ENCODE measurements around the gene EPG5.

The EPG5 gene

DNA sequence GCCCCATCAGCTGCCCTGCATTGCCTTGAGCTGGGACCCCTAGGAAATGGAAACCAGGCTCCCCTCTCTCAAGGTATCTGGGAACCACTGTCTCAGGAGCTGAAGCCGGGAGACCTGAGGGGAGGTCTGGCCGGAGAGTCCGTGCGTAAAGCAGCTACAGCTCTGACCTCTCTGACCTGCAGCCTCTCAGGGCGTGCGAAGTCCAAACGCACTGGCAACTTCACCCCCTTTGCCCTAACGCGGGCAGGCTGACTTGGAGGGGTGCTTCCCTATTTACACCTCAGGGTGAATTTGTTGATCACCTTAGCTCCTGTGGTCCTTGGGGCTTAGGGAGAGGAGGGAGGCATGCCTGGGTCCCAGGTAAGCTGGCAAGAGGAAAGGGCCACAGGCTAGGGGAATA is 124.1 kb downstream of the EPG5 start:
- Histone ChIP-seq H3K9ac (ENCODE audit: low read length) (no peak overlapping the region), H3K27ac (ENCODE audit: low read depth, low read length) (no peak overlapping the region), H3K27me3 (ENCODE audit: control insufficient read depth in 1 of 2, insufficient read depth in 2 of 2, low read length in 2 of 2) (peaks cover 9 to 25% of the 10 kb centered on the region in 2 donors), H3K36me3 (ENCODE audit: insufficient read depth, low read length) (no peaks in the 10 kb centered on the region), H3K4me3 (ENCODE audit: low read depth in 1 of 2, low read length in 2 of 2) (no peak overlapping the region), H3K4me1 (ENCODE audit: insufficient read depth, low read length) (no peaks in the 10 kb centered on the region), H3K9me3 (ENCODE audit: low read length) (no peaks in the 10 kb centered on the region)

- Histone ChIP-seq H3K9me3 (ENCODE audit: low read length) (no peaks in the 10 kb centered on the region), H3K4me3 (ENCODE audit: low read depth in 1 of 2, low read length in 2 of 2) (no peak overlapping the region), H3K27ac (ENCODE audit: low read depth, low read length) (no peak overlapping the region), H3K4me1 (ENCODE audit: insufficient read depth, low read length) (no peaks in the 10 kb centered on the region), H3K27me3 (ENCODE audit: control insufficient read depth in 1 of 2, insufficient read depth in 2 of 2, low read length in 2 of 2) (peaks cover 11 to 37% of the 10 kb centered on the region in 2 donors), H3K36me3 (ENCODE audit: insufficient read depth, low read length) (no peaks in the 10 kb centered on the region), H3K9ac (ENCODE audit: low read length) (no peak overlapping the region)
Measured at GRCh38 chr18:45841765-45842442, 125.2 kb downstream of the EPG5 start.

DNA sequence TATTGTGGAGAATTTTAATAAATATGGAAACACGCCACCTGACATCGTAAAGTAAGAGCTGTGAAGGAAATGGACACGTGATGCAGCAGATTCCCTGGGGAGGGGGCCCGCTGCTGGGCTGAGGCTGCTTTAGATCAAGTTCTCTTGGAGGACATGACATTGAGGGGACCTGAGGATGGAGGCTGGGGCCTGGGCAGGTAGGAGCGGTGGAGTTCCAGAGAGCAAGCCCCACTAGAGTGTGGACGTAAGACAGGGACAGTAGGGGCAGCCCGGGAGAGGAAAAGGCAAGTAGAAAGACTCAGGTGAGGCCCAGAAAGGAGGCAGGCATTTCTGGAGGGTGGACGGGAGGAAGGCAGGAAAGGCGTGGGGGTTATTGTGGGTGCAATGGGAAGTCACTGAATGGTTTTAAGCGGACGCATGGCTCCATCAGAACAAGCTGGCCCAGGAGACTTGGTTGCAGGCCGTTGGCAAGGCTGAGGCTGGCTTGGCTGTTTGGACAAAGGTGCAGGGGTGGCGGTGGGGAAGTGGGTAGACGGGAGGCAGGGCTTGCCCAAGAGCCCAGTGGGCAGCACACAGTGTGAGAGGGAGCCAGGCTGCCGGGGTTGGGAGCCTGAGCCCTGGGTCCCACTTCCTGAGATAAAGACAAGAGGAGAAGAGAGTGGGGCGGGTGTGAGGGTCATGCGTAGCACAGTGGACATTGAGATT is 125.9 kb downstream of the EPG5 start:
- peaks cover 15 to 43% of the 10 kb centered on the region in 2 donors for H3K27me3 ChIP-seq (ENCODE audit: control insufficient read depth in 1 of 2, insufficient read depth in 2 of 2, low read length in 2 of 2)
- no peaks in the 10 kb centered on the region for H3K9me3 ChIP-seq (ENCODE audit: low read length)
- H3K9ac ChIP-seq (ENCODE audit: low read length): no peak overlapping the region
- no peak overlapping the region for H3K4me3 ChIP-seq (ENCODE audit: low read depth in 1 of 2, low read length in 2 of 2)
- no peak overlapping the region for H3K27ac ChIP-seq (ENCODE audit: low read depth, low read length)
- no peaks in the 10 kb centered on the region for H3K36me3 ChIP-seq (ENCODE audit: insufficient read depth, low read length)
- H3K4me1 ChIP-seq (ENCODE audit: insufficient read depth, low read length): no peaks in the 10 kb centered on the region

DNA sequence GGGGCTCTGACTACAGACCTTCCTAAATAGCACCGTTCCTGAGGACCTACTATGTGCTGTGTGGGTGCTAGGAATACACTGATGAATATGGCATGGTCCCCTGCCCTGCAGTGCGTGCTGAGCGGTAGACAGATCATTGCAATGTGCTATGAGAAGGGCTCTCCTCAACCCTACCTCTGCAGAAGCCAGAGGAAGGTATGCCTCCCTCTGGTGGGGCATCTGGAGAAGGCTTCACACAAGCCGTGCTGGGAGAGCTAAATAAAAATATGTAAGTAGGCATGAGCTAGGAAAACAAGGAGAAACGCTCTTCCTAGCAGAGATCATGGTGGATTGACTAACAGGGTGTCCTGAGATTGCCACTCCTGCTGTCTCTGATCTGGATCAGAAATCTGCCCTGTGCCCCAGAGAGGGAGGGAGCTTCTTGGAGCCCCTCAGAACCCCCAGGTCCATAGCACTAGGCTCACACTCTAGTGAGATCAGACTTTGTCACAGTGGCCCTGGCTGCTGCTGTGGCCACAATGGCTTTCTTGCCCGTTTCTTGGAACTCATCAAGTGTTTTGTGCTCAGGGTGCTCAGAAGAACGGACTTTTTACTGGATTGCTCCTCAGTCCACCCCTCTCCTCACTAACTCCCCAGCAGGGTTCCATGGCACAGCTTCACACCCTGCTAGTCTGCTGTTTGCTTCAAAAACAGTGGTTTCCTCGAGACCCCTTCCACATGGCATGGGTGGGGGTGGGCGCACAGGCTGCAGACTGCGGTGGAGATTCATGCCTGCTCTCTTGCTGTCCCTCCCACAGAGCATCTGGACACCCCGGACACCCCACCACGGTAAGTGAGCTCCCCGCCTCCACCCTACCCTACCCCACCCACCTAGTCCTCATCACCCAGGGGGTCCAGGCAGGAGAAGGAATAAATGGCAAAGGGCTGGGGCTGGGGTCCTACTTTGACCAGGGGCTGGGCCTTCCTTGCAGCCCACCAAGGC is 127.4 kb downstream of the EPG5 start:
- no peaks in the 10 kb centered on the region for H3K9me3 ChIP-seq (ENCODE audit: low read length)
- H3K4me3 ChIP-seq (ENCODE audit: low read depth in 1 of 2, low read length in 2 of 2): no peak overlapping the region
- no peaks in the 10 kb centered on the region for H3K36me3 ChIP-seq (ENCODE audit: insufficient read depth, low read length)
- H3K27ac ChIP-seq (ENCODE audit: low read depth, low read length): no peak overlapping the region
- H3K27me3 ChIP-seq (ENCODE audit: control insufficient read depth in 1 of 2, insufficient read depth in 2 of 2, low read length in 2 of 2): peaks cover 15 to 51% of the 10 kb centered on the region in 2 donors
- no peak overlapping the region for H3K9ac ChIP-seq (ENCODE audit: low read length)
- no peaks in the 10 kb centered on the region for H3K4me1 ChIP-seq (ENCODE audit: insufficient read depth, low read length)

DNA sequence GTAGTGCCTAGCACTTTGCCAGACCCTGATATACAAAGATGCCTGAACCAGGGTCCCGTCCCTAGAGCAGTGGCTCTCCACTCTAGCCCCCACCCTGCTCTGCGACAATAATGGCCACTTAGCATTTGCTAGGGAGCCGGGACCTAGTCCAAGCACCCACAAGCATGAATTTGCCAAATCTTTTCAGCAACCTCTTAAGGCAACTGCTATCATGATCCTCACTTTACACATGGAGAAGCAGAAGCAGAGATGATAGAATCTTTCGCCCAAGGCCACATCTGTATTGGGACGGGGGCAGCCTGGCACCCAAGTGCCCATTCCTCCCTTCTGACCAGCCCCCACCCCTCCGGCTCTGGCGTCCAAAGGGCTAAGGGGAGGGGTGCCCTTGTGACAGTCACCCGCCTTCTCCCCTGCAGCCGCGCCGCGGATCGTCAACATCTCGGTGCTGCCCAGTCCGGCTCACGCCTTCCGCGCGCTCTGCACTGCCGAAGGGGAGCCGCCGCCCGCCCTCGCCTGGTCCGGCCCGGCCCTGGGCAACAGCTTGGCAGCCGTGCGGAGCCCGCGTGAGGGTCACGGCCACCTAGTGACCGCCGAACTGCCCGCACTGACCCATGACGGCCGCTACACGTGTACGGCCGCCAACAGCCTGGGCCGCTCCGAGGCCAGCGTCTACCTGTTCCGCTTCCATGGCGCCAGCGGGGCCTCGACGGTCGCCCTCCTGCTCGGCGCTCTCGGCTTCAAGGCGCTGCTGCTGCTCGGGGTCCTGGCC is 128.6 kb downstream of the EPG5 start:
- no peak overlapping the region for H3K9ac ChIP-seq (ENCODE audit: low read length)
- peaks cover 15 to 51% of the 10 kb centered on the region in 2 donors for H3K27me3 ChIP-seq (ENCODE audit: control insufficient read depth in 1 of 2, insufficient read depth in 2 of 2, low read length in 2 of 2)
- H3K27ac ChIP-seq (ENCODE audit: low read depth, low read length): no peak overlapping the region
- no peaks in the 10 kb centered on the region for H3K36me3 ChIP-seq (ENCODE audit: insufficient read depth, low read length)
- no peaks in the 10 kb centered on the region for H3K4me1 ChIP-seq (ENCODE audit: insufficient read depth, low read length)
- peak overlapping the region in 1 of 2 donors; percentile 9 for H3K4me3 ChIP-seq (ENCODE audit: low read depth in 1 of 2, low read length in 2 of 2)
- no peaks in the 10 kb centered on the region for H3K9me3 ChIP-seq (ENCODE audit: low read length)

DNA sequence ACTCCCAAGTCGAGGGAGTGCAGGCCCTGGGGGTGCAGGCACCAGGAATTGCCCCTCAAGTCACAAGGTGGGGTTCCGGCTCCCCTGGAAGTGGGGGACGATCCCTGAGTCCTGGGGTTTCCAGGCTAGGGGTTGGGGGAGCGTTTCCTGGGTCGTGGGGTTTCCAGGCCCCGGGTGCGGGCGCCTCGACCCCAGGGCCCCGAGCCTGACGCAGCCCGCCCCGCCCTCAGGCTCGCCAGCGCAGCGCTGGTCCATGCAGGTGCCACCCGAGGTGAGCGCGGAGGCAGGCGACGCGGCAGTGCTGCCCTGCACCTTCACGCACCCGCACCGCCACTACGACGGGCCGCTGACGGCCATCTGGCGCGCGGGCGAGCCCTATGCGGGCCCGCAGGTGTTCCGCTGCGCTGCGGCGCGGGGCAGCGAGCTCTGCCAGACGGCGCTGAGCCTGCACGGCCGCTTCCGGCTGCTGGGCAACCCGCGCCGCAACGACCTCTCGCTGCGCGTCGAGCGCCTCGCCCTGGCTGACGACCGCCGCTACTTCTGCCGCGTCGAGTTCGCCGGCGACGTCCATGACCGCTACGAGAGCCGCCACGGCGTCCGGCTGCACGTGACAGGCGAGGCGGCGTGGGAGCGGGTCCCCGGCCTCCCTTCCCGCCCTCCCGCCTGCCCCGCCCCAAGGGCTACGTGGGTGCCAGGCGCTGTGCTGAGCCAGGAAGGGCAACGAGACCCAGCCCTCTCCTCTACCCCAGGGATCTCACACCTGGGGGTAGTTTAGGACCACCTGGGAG is 129.7 kb downstream of the EPG5 start:
- Histone ChIP-seq H3K4me3 (ENCODE audit: low read depth in 1 of 2, low read length in 2 of 2) (peak overlapping the region in 1 of 2 donors; percentile 2), H3K27ac (ENCODE audit: low read depth, low read length) (no peak overlapping the region), H3K4me1 (ENCODE audit: insufficient read depth, low read length) (no peaks in the 10 kb centered on the region), H3K9me3 (ENCODE audit: low read length) (no peaks in the 10 kb centered on the region), H3K9ac (ENCODE audit: low read length) (no peak overlapping the region), H3K27me3 (ENCODE audit: control insufficient read depth in 1 of 2, insufficient read depth in 2 of 2, low read length in 2 of 2) (peaks cover 15 to 51% of the 10 kb centered on the region in 2 donors), H3K36me3 (ENCODE audit: insufficient read depth, low read length) (no peaks in the 10 kb centered on the region)

DNA sequence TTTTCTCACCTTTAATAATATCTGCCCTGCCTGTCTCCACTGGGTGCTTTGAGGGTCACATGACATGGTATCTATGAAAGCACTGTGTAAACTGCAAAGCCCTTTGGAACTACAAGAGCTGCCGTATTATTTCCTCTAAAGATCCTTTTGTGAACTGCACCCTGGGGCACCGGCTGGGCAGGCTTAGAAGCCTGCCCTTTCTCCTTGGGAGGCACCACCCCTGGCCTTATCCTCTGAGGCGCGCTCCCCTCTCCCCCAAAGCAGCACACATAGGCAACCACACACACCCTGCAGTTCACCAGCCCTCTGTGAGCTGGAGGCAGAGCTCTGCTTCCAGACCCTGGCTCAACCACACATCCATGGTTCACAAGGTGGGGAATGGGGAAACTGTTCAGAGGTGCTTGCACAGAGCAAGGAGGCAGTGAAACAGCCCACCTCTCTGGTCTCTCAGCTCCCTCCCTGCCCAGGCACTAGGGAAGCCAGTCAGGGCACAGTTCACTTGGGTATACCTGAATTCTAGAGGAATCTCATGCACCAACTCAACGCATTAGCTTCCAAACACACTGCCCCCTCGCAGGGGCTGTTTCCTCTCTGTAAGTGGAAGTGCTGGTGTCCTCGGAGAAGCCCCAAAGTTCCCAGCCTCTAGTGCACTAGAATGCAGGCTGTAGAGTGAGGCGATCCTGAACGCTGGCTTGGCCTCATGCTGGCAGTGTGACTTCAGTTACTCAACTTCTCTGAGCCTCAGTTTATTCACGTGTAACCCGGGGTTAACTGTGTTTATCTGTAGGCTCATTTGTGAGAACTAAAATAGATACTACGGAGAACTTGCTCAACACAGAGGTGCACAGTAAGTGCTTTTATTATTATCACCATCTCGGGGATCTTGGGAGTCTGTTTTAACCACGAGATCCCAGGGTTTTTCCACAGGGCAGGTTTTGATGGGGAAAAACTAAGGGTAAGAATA is 130.6 kb downstream of the EPG5 start:
- peaks cover 15 to 51% of the 10 kb centered on the region in 2 donors for H3K27me3 ChIP-seq (ENCODE audit: control insufficient read depth in 1 of 2, insufficient read depth in 2 of 2, low read length in 2 of 2)
- no peak overlapping the region for H3K27ac ChIP-seq (ENCODE audit: low read depth, low read length)
- no peaks in the 10 kb centered on the region for H3K9me3 ChIP-seq (ENCODE audit: low read length)
- no peak overlapping the region for H3K4me3 ChIP-seq (ENCODE audit: low read depth in 1 of 2, low read length in 2 of 2)
- H3K36me3 ChIP-seq (ENCODE audit: insufficient read depth, low read length): no peaks in the 10 kb centered on the region
- H3K4me1 ChIP-seq (ENCODE audit: insufficient read depth, low read length): no peaks in the 10 kb centered on the region
- no peak overlapping the region for H3K9ac ChIP-seq (ENCODE audit: low read length)

DNA sequence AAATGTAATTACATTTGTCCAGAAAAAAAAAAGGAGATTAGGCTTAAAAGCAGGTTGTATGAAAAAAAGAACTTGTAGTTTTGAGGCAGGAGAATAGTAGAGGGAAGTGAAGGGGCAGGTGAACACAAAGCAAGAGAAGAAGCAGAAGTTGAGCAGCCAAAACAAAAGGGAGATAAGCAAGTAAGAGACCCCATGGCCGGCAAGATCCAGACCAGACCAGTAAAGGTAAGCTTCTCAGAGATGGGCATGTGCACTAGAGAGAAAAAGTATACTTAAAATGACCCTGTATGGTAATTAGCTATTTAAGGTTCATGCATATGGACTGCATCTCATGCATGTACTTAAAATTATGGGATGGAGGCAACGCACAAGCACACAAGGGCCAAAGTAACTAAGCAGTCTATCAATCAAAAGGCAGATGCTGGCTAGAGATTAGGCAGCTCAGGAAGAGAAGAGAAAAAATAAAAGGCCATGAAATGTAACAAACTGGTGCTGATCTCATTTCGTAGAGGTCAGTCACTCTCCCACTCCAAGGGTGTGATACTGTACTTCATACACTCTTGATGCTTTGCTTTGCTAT is 132.0 kb downstream of the EPG5 start:
- no peak overlapping the region for H3K27ac ChIP-seq (ENCODE audit: low read depth, low read length)
- H3K27me3 ChIP-seq (ENCODE audit: control insufficient read depth in 1 of 2, insufficient read depth in 2 of 2, low read length in 2 of 2): peaks cover 15 to 47% of the 10 kb centered on the region in 2 donors

DNA sequence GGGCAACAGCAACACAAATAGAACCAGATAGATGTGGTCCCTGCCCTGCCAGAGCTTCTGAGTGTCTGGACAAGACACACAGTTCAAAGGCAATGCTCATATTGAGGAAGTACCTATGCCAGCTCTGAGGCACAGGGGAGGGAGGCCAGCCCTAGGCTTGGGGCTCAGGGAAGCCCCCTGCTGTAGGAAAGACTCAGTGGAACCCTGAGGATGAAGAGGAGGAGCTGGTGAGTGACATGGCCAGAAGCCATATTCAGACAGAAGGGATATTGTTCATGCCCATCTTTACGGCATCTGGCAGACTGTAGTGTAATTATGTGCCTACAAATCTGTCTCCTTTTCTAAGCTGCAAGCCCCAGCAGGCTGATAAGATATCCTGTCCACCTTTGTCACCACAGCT is 132.8 kb downstream of the EPG5 start:
- Histone ChIP-seq H3K9ac (ENCODE audit: low read length) (no peak overlapping the region), H3K4me3 (ENCODE audit: low read depth in 1 of 2, low read length in 2 of 2) (no peak overlapping the region)

More for the DNA sequence above, 132.0 kb downstream of the EPG5 start:
- H3K4me3 ChIP-seq (ENCODE audit: low read depth in 1 of 2, low read length in 2 of 2): no peak overlapping the region
- H3K9me3 ChIP-seq (ENCODE audit: low read length): no peaks in the 10 kb centered on the region
- no peak overlapping the region for H3K9ac ChIP-seq (ENCODE audit: low read length)
- H3K36me3 ChIP-seq (ENCODE audit: insufficient read depth, low read length): no peaks in the 10 kb centered on the region
- H3K4me1 ChIP-seq (ENCODE audit: insufficient read depth, low read length): no peaks in the 10 kb centered on the region

More for the DNA sequence above, 132.8 kb downstream of the EPG5 start:
- no peak overlapping the region for H3K27ac ChIP-seq (ENCODE audit: low read depth, low read length)
- no peaks in the 10 kb centered on the region for H3K36me3 ChIP-seq (ENCODE audit: insufficient read depth, low read length)
- H3K9me3 ChIP-seq (ENCODE audit: low read length): no peaks in the 10 kb centered on the region
- H3K4me1 ChIP-seq (ENCODE audit: insufficient read depth, low read length): no peaks in the 10 kb centered on the region
- peaks cover 15 to 39% of the 10 kb centered on the region in 2 donors for H3K27me3 ChIP-seq (ENCODE audit: control insufficient read depth in 1 of 2, insufficient read depth in 2 of 2, low read length in 2 of 2)

Measured in muscle layer of colon (tissue), 2 donors.